Measurements from ENCODE around the gene ARID1B.

The ARID1B gene

DNA sequence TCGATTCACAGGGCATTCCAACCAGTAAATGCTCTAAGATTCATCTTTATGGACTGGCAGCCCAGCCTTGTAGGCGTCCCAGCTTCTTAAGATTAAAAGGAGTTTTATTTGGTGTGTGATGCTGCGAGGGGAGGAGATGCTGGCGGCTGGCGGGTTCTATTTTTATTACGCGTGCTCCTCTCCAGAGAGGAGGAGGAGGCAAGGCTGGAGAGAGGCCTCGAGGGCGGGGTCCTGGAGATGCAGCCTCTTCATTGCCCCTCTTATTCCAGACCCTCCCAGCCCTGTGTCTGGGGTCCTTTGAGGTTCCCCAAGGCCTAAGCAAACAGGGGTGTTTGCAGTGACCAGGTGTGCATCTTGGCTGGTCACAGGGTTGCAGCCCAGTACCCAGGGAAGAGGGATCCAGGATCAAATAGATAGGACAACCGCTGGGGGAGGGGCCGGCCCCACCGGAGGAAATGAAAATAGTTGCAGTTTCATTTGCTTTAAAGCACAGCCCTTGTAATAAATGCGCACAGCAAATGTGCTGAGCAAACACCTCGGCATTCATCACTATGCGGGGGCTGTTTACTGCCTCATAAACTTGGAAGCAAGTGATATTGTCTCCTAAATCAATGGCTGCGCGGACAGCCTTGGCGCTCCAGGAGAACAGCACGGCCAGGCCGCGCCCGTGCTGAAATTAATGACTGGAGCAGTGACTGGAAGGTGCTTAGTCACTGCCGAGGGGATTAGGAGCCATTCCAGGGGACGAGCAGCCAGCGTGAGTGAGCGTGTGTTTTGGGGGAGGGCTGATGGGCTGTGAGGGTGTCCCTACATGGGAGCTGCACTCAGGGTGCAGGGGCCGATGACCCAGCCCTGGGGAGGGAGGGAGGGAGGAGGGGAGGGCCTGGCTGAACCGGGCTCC, 463.1 kb downstream of the ARID1B start (continued):
- TF ChIP-seq ZBTB10 (tag by site-specific recombination; IDR thresholded peaks at IDR 0.05): no peak
- TF ChIP-seq ZNF112 (tag by site-specific recombination; IDR thresholded peaks at IDR 0.05): no peak
- TF ChIP-seq ZBTB7A (tag by site-specific recombination; IDR thresholded peaks at IDR 0.05; ENCODE audit: low read depth): no peak
- peak; percentile 83 for TF ChIP-seq FEZF1 (tag by site-specific recombination; IDR thresholded peaks at IDR 0.05)
- TF ChIP-seq ZNF785 (tag by site-specific recombination; IDR thresholded peaks at IDR 0.05): no peak
- TF ChIP-seq ZNF423 (tag by site-specific recombination; IDR thresholded peaks at IDR 0.05): peak; percentile 78
- TF ChIP-seq GLI4 (tag by site-specific recombination; IDR thresholded peaks at IDR 0.05): no peak
- peak; percentile 66; the same call in 1 of the 2 replicates for TF ChIP-seq YY2 (tag by site-specific recombination; IDR thresholded peaks at IDR 0.05)
- TF ChIP-seq HOXC10 (CRISPR knock-in tag; IDR thresholded peaks at IDR 0.05): no peak
- TF ChIP-seq ZBTB44 (tag by site-specific recombination; IDR thresholded peaks at IDR 0.05): peak; percentile 78
- peak; percentile 23; the same call in 1 of the 2 replicates for TF ChIP-seq ATF2 (tag by site-specific recombination; IDR thresholded peaks at IDR 0.05; ENCODE audit: low read depth)
- TF ChIP-seq BCL11A (tag by site-specific recombination; IDR thresholded peaks at IDR 0.05; ENCODE audit: low read depth): no peak
- peak; percentile 52; the same call in 1 of the 2 replicates for TF ChIP-seq KLF10 (tag by site-specific recombination; IDR thresholded peaks at IDR 0.05)
- TF ChIP-seq GFI1B (tag by site-specific recombination; IDR thresholded peaks at IDR 0.05): no peak
- TF ChIP-seq, protein P1, sequence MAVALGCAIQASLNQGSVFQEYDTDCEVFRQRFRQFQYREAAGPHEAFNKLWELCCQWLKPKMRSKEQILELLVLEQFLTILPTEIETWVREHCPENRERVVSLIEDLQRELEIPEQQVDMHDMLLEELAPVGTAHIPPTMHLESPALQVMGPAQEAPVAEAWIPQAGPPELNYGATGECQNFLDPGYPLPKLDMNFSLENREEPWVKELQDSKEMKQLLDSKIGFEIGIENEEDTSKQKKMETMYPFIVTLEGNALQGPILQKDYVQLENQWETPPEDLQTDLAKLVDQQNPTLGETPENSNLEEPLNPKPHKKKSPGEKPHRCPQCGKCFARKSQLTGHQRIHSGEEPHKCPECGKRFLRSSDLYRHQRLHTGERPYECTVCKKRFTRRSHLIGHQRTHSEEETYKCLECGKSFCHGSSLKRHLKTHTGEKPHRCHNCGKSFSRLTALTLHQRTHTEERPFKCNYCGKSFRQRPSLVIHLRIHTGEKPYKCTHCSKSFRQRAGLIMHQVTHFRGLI (tag by site-specific recombination; IDR thresholded peaks at IDR 0.05): peak; percentile 77
- TF ChIP-seq PRDM6 (tag by site-specific recombination; IDR thresholded peaks at IDR 0.05): peak; percentile 46; the same call in 1 of the 2 replicates
- TF ChIP-seq ZNF221 (tag by site-specific recombination; IDR thresholded peaks at IDR 0.05; ENCODE audit: borderline replicate concordance): no peak
- no peak for TF ChIP-seq CTCF (tag by site-specific recombination; IDR thresholded peaks at IDR 0.05)
- TF ChIP-seq ZFP69B (tag by site-specific recombination; IDR thresholded peaks at IDR 0.05): peak; percentile 76; the same call in 1 of the 2 replicates
- peak; percentile 83; the same call in 1 of the 2 replicates for TF ChIP-seq KLF7 (tag by site-specific recombination; IDR thresholded peaks at IDR 0.05; ENCODE audit: borderline replicate concordance)
- TF ChIP-seq PRDM2 (tag by site-specific recombination; IDR thresholded peaks at IDR 0.05; ENCODE audit: borderline replicate concordance): no peak

Measured in HEK293 (cell line).